Measurements from ENCODE around the gene PLA2G5. TPM values are rescaled to one million over a fixed set of nuclear protein-coding genes. Genes with fewer than 3 reads are reported as not detected.

The PLA2G5 gene
- total and polyA plus RNA-seq, 9 of the 15 experiments (the other 6 are each of a cell fraction or from before 2014, with no cell fraction given), result not detected

- Histone ChIP-seq H3K9ac (ENCODE audit: insufficient read depth in 1 of 2, low read depth in 2 of 2, low read length in 2 of 2) (no peak overlapping the region), H4K20me1 (replicated peaks; ENCODE audit: control insufficient read depth, insufficient read depth, low read length) (no peaks in the 10 kb centered on the region), H3K4me3 (no peak overlapping the region), H3K4me1 (replicated peaks in 1 of 2; ENCODE audit: control insufficient read depth in 2 of 2, insufficient read depth in 2 of 2, low read length in 2 of 2) (no peaks in the 10 kb centered on the region), H3K27me3 (ENCODE audit: control insufficient read depth in 2 of 2, insufficient read depth in 2 of 2, low read length in 2 of 2) (no peaks in the 10 kb centered on the region; a peak in 1 of 5 replicates), H3K36me3 (ENCODE audit: control insufficient read depth, insufficient read depth, low read length) (no peaks in the 10 kb centered on the region), H3K79me2 (ENCODE audit: control insufficient read depth, insufficient read depth, low read length) (no peaks in the 10 kb centered on the region), H3K4me2 (ENCODE audit: insufficient read depth, low read length) (no peak overlapping the region), H3K9me3 (replicated peaks; ENCODE audit: control insufficient read depth, insufficient read depth, low read depth, low read length) (no peaks in the 10 kb centered on the region), H3K27ac (ENCODE audit: extremely low read depth, low read depth, low read length) (no peak overlapping the region), H3K9me1 (ENCODE audit: control insufficient read depth, insufficient read depth, low read length) (no peaks in the 10 kb centered on the region), H2AFZ (ENCODE audit: low read depth, low read length) (no peak overlapping the region)
- CTCF ChIA-PET (ENCODE audit: low intra/inter-chr PET ratio), result no interaction called here
- in situ Hi-C loops (cut with MboI) (no loop called here), intact Hi-C loops (cut with micrococcal nuclease) (no loop called here)
- 2% methylated on average over 5 of the region's 5 CpGs for WGBS (ENCODE audit: insufficient coverage, low coverage, missing lambda C conversion rate)
- FAIRE-seq, result no peak
- TF ChIP-seq USF1 (CRISPR knock-in tag; IDR thresholded peaks at IDR 0.05) (no peak), MCM2 (IDR thresholded peaks at IDR 0.05; ENCODE audit: low read depth) (no peak), TAL1 (IDR thresholded peaks at IDR 0.05) (no peak), FOS (IDR thresholded peaks at IDR 0.05; ENCODE audit: extremely low read depth, insufficient read length) (no peak), NR1H2 (CRISPR knock-in tag; IDR thresholded peaks at IDR 0.05) (no peak), POLR2G (IDR thresholded peaks at IDR 0.05; ENCODE audit: low read depth, low read length) (no peak), NR2C2 (CRISPR knock-in tag; IDR thresholded peaks at IDR 0.05) (no peak), NR2C2 (tag; IDR thresholded peaks at IDR 0.05) (no peak), CHD4 (IDR thresholded peaks at IDR 0.05; ENCODE audit: insufficient read depth, insufficient replicate concordance, low read depth, low read length, poor library complexity, severe bottlenecking) (no peak), E2F5 (CRISPR knock-in tag; IDR thresholded peaks at IDR 0.05) (no peak), BCOR (IDR thresholded peaks at IDR 0.05) (no peak), MEF2A (IDR thresholded peaks at IDR 0.05; ENCODE audit: control insufficient read depth, low read depth, low read length) (no peak), JUND (IDR thresholded peaks at IDR 0.05; ENCODE audit: borderline replicate concordance, low read depth, low read length) (no peak), JUND (tag; IDR thresholded peaks at IDR 0.05; ENCODE audit: borderline replicate concordance, low read depth, low read length) (no peak), SP2 (IDR thresholded peaks at IDR 0.05; ENCODE audit: extremely low read depth, low read depth, low read length, poor library complexity, severe bottlenecking) (no peak)
- POLR2A ChIA-PET, result interaction anchor here (0.7 to 0.9 kb wide), 2 partner anchors 9 to 542 kb away, joined by 3 to 5 read pairs; no protein-coding TSS in a partner anchor
- no TSS peak for BruUV-seq (replicated peaks)
- ATAC-seq, result no peak
- DNase-seq (ENCODE audit: extremely low read depth in 1 of 4, low spot score in 3 of 4), result no peak
Measured at GRCh38 chr1:20057886-20058420, 12.0 kb upstream of the PLA2G5 start.

Data from K562 (cell line).